HEK293 (cell line): Measurements from ENCODE around the gene ANKS6.

Source experiments
- GFI1B ChIP-seq: fragments of 450-650 bp; formaldehyde crosslinking; IDR thresholded peaks from 2 replicates; pipeline ENCODE4 v1.5.1; 2016; ENCODE audit warnings: missing biosample characterization, missing genetic modification characterization
- KLF7 ChIP-seq: fragments of 450-650 bp; formaldehyde crosslinking; IDR thresholded peaks from 2 replicates; pipeline ENCODE4 v1.5.1; 2016; ENCODE audit warnings: missing biosample characterization, missing genetic modification characterization, borderline replicate concordance
- KLF8 ChIP-seq: fragments of 450-650 bp; formaldehyde crosslinking; IDR thresholded peaks from 2 replicates; pipeline ENCODE4 v1.5.1; 2016; ENCODE audit warnings: missing biosample characterization, missing genetic modification characterization
- ZNF133 ChIP-seq: fragments of 450-650 bp; formaldehyde crosslinking; IDR thresholded peaks from 2 replicates; pipeline ENCODE4 v1.5.1; 2016; ENCODE audit warnings: missing biosample characterization, missing genetic modification characterization
- ZNF350 ChIP-seq: fragments of 450-650 bp; formaldehyde crosslinking; IDR thresholded peaks from 2 replicates; pipeline ENCODE4 v1.5.0; 2017; ENCODE audit warnings: missing biosample characterization, mild to moderate bottlenecking, missing genetic modification characterization
- ZNF404 ChIP-seq: fragments of 450-650 bp; formaldehyde crosslinking; IDR thresholded peaks from 2 replicates; pipeline ENCODE4 v1.5.1; 2017; ENCODE audit warnings: missing biosample characterization, missing genetic modification characterization
- ZNF521 ChIP-seq: fragments of 450-650 bp; formaldehyde crosslinking; IDR thresholded peaks from 2 replicates; pipeline ENCODE4 v1.5.1; 2017; ENCODE audit warnings: missing biosample characterization, mild to moderate bottlenecking, missing genetic modification characterization
- ZNF529 ChIP-seq: fragments of 450-650 bp; formaldehyde crosslinking; IDR thresholded peaks from 2 replicates; pipeline ENCODE4 v1.5.1; 2017; ENCODE audit warnings: missing genetic modification characterization, missing biosample characterization; ENCODE audit not compliant: insufficient replicate concordance
- TF ChIP-seq, protein P1 (sequence below): fragments of 450-650 bp; formaldehyde crosslinking; IDR thresholded peaks from 2 replicates; pipeline ENCODE4 v1.5.1; 2016; ENCODE audit warnings: missing biosample characterization, missing genetic modification characterization
- TF ChIP-seq, protein P2 (sequence below): fragments of 450-650 bp; formaldehyde crosslinking; IDR thresholded peaks from 2 replicates; pipeline ENCODE4 v1.5.1; 2016; ENCODE audit warnings: missing biosample characterization, missing genetic modification characterization
- TF ChIP-seq, protein P3 (sequence below): fragments of 450-650 bp; formaldehyde crosslinking; IDR thresholded peaks from 2 replicates; pipeline ENCODE4 v1.5.1; 2016; ENCODE audit warnings: missing biosample characterization, missing genetic modification characterization
- TF ChIP-seq, protein P4 (sequence below): fragments of 450-650 bp; formaldehyde crosslinking; IDR thresholded peaks from 2 replicates; pipeline ENCODE4 v1.5.1; 2016; ENCODE audit warnings: missing biosample characterization, missing genetic modification characterization
- TF ChIP-seq, protein P5 (sequence below): fragments of 450-650 bp; IDR thresholded peaks from 2 replicates; pipeline ENCODE4 v1.5.1; 2018; ENCODE audit warnings: missing biosample characterization, mild to moderate bottlenecking, missing genetic modification characterization

DNA sequence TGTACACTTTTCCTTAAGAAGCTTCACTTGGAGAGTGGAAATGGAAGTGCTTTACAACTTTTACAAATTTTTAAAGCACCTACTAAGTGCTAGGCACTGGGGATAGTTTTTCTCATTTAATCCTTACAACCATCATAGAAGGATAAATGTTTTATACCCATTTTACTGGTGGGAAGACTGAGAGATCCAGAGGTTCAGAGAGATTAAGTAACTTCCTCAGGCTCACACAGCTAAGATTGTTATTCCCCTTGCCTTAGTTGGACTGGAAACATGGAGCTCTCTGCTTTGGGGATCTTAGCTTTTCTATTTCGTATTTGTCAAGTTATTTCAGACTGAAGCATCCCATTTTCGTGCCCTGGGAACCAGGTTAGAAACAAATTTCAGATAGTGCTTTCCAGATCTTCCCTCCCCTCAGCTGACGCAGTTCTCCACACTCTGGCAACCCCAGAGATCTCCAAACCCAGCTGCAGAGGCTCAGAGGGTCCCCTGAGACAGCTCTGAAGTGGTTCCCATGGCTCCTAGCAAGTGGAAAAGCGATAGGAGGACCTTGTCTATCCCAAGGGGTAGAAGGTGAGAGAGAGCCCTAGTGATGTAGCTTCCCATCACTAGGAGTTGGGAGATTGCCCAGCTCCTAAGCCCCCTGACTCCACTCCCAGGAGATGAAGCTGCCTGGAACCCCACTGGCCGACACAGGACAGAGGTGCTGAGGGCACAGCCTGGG is 71.4 kb downstream of the ANKS6 start:
- TF ChIP-seq, protein P1, sequence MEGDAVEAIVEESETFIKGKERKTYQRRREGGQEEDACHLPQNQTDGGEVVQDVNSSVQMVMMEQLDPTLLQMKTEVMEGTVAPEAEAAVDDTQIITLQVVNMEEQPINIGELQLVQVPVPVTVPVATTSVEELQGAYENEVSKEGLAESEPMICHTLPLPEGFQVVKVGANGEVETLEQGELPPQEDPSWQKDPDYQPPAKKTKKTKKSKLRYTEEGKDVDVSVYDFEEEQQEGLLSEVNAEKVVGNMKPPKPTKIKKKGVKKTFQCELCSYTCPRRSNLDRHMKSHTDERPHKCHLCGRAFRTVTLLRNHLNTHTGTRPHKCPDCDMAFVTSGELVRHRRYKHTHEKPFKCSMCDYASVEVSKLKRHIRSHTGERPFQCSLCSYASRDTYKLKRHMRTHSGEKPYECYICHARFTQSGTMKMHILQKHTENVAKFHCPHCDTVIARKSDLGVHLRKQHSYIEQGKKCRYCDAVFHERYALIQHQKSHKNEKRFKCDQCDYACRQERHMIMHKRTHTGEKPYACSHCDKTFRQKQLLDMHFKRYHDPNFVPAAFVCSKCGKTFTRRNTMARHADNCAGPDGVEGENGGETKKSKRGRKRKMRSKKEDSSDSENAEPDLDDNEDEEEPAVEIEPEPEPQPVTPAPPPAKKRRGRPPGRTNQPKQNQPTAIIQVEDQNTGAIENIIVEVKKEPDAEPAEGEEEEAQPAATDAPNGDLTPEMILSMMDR (tag by site-specific recombination), result no peak
- TF ChIP-seq ZNF350 (tag by site-specific recombination) (no peak), ZNF133 (tag by site-specific recombination) (no peak), ZNF404 (tag by site-specific recombination) (no peak), KLF8 (tag by site-specific recombination) (no peak), KLF7 (tag by site-specific recombination) (no peak), ZNF529 (tag by site-specific recombination) (no peak), GFI1B (tag by site-specific recombination) (no peak), ZNF521 (tag by site-specific recombination) (no peak)
- TF ChIP-seq, protein P2, sequence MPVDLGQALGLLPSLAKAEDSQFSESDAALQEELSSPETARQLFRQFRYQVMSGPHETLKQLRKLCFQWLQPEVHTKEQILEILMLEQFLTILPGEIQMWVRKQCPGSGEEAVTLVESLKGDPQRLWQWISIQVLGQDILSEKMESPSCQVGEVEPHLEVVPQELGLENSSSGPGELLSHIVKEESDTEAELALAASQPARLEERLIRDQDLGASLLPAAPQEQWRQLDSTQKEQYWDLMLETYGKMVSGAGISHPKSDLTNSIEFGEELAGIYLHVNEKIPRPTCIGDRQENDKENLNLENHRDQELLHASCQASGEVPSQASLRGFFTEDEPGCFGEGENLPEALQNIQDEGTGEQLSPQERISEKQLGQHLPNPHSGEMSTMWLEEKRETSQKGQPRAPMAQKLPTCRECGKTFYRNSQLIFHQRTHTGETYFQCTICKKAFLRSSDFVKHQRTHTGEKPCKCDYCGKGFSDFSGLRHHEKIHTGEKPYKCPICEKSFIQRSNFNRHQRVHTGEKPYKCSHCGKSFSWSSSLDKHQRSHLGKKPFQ, result no peak
- TF ChIP-seq, protein P3, sequence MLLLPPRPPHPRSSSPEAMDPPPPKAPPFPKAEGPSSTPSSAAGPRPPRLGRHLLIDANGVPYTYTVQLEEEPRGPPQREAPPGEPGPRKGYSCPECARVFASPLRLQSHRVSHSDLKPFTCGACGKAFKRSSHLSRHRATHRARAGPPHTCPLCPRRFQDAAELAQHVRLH, result no peak
- TF ChIP-seq, protein P4, sequence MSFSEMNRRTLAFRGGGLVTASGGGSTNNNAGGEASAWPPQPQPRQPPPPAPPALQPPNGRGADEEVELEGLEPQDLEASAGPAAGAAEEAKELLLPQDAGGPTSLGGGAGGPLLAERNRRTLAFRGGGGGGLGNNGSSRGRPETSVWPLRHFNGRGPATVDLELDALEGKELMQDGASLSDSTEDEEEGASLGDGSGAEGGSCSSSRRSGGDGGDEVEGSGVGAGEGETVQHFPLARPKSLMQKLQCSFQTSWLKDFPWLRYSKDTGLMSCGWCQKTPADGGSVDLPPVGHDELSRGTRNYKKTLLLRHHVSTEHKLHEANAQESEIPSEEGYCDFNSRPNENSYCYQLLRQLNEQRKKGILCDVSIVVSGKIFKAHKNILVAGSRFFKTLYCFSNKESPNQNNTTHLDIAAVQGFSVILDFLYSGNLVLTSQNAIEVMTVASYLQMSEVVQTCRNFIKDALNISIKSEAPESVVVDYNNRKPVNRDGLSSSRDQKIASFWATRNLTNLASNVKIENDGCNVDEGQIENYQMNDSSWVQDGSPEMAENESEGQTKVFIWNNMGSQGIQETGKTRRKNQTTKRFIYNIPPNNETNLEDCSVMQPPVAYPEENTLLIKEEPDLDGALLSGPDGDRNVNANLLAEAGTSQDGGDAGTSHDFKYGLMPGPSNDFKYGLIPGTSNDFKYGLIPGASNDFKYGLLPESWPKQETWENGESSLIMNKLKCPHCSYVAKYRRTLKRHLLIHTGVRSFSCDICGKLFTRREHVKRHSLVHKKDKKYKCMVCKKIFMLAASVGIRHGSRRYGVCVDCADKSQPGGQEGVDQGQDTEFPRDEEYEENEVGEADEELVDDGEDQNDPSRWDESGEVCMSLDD, result no peak
- TF ChIP-seq, protein P5, sequence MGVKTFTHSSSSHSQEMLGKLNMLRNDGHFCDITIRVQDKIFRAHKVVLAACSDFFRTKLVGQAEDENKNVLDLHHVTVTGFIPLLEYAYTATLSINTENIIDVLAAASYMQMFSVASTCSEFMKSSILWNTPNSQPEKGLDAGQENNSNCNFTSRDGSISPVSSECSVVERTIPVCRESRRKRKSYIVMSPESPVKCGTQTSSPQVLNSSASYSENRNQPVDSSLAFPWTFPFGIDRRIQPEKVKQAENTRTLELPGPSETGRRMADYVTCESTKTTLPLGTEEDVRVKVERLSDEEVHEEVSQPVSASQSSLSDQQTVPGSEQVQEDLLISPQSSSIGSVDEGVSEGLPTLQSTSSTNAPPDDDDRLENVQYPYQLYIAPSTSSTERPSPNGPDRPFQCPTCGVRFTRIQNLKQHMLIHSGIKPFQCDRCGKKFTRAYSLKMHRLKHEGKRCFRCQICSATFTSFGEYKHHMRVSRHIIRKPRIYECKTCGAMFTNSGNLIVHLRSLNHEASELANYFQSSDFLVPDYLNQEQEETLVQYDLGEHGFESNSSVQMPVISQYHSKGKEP, result no peak
